ENCODE results near the gene PDE8B. TPM values are rescaled to one million over a fixed set of nuclear protein-coding genes. Genes with fewer than 3 reads are reported as not detected.

The PDE8B gene
- total RNA-seq, 1 experiment from 2014 or later = 1.8 TPM

DNA sequence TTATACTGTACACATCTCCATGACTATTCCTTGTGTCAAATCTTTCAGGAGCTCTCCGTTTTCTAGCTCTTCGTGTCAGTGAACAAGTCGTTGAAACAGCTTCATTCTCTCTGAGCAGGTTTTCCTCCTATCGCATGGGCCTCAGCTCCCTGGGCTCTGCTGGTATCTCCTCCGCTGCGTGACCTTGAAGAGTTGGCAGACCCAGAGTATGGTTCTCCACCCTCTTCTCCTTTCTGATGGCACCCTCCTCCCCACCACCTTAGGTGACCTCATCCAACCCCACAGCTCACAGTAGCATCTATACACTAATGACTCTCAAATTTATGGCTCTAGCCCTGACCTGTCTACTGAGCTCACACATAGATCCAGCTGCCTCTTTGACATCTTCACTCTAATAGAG lies 36.0 kb upstream of the PDE8B start:
- ChIA-PET POLR2A (ENCODE audit: unreplicated experiment) (no interaction called here), CTCF (no interaction called here)
- no peak overlapping the region for H3K27ac ChIP-seq
- BruUV-seq (replicated peaks) = no TSS peak
- no peaks in the 10 kb centered on the region for H3F3A ChIP-seq (ENCODE audit: insufficient read depth, low read depth)
- no peaks in the 10 kb centered on the region for H4K20me1 ChIP-seq (ENCODE audit: insufficient read depth)
- no peak overlapping the region for H2AFZ ChIP-seq
- DNase-seq = no peak
- H3K4me2 ChIP-seq = no peak overlapping the region
- intact Hi-C loops (cut with micrococcal nuclease; ENCODE audit: unreplicated experiment) = no loop called here
- peaks cover 4% of the 10 kb centered on the region; the same call in 1 of the 2 replicates for H3K27me3 ChIP-seq (ENCODE audit: insufficient read depth, low read depth)
- H3K9me2 ChIP-seq (ENCODE audit: insufficient read depth) = no peaks in the 10 kb centered on the region
- no peaks in the 10 kb centered on the region for H3K79me2 ChIP-seq (ENCODE audit: low read depth)
- no peak overlapping the region for H3K4me3 ChIP-seq
- TF ChIP-seq EZH2 (IDR thresholded peaks at IDR 0.05; ENCODE audit: low read depth) = no peak
- TF ChIP-seq, protein P1, sequence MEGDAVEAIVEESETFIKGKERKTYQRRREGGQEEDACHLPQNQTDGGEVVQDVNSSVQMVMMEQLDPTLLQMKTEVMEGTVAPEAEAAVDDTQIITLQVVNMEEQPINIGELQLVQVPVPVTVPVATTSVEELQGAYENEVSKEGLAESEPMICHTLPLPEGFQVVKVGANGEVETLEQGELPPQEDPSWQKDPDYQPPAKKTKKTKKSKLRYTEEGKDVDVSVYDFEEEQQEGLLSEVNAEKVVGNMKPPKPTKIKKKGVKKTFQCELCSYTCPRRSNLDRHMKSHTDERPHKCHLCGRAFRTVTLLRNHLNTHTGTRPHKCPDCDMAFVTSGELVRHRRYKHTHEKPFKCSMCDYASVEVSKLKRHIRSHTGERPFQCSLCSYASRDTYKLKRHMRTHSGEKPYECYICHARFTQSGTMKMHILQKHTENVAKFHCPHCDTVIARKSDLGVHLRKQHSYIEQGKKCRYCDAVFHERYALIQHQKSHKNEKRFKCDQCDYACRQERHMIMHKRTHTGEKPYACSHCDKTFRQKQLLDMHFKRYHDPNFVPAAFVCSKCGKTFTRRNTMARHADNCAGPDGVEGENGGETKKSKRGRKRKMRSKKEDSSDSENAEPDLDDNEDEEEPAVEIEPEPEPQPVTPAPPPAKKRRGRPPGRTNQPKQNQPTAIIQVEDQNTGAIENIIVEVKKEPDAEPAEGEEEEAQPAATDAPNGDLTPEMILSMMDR (conservative IDR thresholded peaks at IDR 0.05) = no peak
- no peaks in the 10 kb centered on the region for H3K36me3 ChIP-seq (ENCODE audit: low read depth)
- H3K4me1 ChIP-seq (replicated peaks; ENCODE audit: insufficient read depth) = no peaks in the 10 kb centered on the region
- H3K9me3 ChIP-seq (ENCODE audit: insufficient read depth, low read depth) = no peaks in the 10 kb centered on the region

- ChIA-PET CTCF (no interaction called here), POLR2A (ENCODE audit: unreplicated experiment) (no interaction called here)
- H3K9me3 ChIP-seq (ENCODE audit: insufficient read depth, low read depth) = no peaks in the 10 kb centered on the region
- H3F3A ChIP-seq (ENCODE audit: insufficient read depth, low read depth) = no peaks in the 10 kb centered on the region
- H3K27ac ChIP-seq = no peak overlapping the region
- H3K9me2 ChIP-seq (ENCODE audit: insufficient read depth) = no peaks in the 10 kb centered on the region
- no peaks in the 10 kb centered on the region for H4K20me1 ChIP-seq (ENCODE audit: insufficient read depth)
- BruUV-seq (replicated peaks) = no TSS peak
- no peak overlapping the region for H3K4me3 ChIP-seq
- no peak for DNase-seq
- peaks cover 10% of the 10 kb centered on the region; the same call in 1 of the 2 replicates for H3K27me3 ChIP-seq (ENCODE audit: insufficient read depth, low read depth)
- H2AFZ ChIP-seq = no peak overlapping the region
- no peak overlapping the region for H3K4me2 ChIP-seq
- H3K79me2 ChIP-seq (ENCODE audit: low read depth) = no peaks in the 10 kb centered on the region
- no peaks in the 10 kb centered on the region for H3K36me3 ChIP-seq (ENCODE audit: low read depth)
- no peaks in the 10 kb centered on the region for H3K4me1 ChIP-seq (replicated peaks; ENCODE audit: insufficient read depth)
- intact Hi-C loops (cut with micrococcal nuclease; ENCODE audit: unreplicated experiment) = no loop called here
- TF ChIP-seq EZH2 (IDR thresholded peaks at IDR 0.05; ENCODE audit: low read depth) = no peak
- TF ChIP-seq, protein P1 (conservative IDR thresholded peaks at IDR 0.05) = no peak
These were observed 35.2 kb upstream of the PDE8B start for GRCh38 chr5:77175231-77175630.

DNA sequence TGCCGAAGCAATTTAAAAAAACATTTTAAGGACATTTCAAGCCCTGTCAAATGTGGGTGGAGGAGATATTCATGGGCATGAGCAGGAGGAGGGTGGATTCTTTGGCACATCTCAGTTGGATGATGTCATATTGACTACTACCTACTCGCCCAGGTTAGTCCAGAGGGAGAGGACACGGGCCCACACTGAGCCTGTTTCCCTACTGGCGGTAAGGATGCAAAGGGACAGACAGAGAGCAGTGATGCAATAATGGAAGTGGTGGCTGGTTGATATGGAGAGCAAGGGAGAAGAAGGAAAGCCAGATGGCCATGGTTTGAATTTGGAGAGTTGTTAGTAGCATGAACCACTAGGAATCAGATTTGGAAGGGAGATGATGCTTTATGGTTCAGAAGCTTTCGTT lies 34.1 kb upstream of the PDE8B start:
- H3F3A ChIP-seq (ENCODE audit: insufficient read depth, low read depth) = no peaks in the 10 kb centered on the region
- no peak for TF ChIP-seq EZH2 (IDR thresholded peaks at IDR 0.05; ENCODE audit: low read depth)
- TF ChIP-seq, protein P1 (conservative IDR thresholded peaks at IDR 0.05) = no peak
- no peaks in the 10 kb centered on the region for H4K20me1 ChIP-seq (ENCODE audit: insufficient read depth)
- H3K4me2 ChIP-seq = no peak overlapping the region
- CTCF ChIA-PET = no interaction called here
- no peaks in the 10 kb centered on the region for H3K4me1 ChIP-seq (replicated peaks; ENCODE audit: insufficient read depth)
- peaks cover 19% of the 10 kb centered on the region; the same call in 1 of the 2 replicates for H3K27me3 ChIP-seq (ENCODE audit: insufficient read depth, low read depth)
- DNase-seq = no peak
- no peaks in the 10 kb centered on the region for H3K36me3 ChIP-seq (ENCODE audit: low read depth)
- no peaks in the 10 kb centered on the region for H3K79me2 ChIP-seq (ENCODE audit: low read depth)
- no peaks in the 10 kb centered on the region for H3K9me2 ChIP-seq (ENCODE audit: insufficient read depth)
- no peak overlapping the region for H3K27ac ChIP-seq
- no peak overlapping the region for H2AFZ ChIP-seq
- H3K4me3 ChIP-seq = no peak overlapping the region
- BruUV-seq (replicated peaks) = no TSS peak
- intact Hi-C loops (cut with micrococcal nuclease; ENCODE audit: unreplicated experiment) = no loop called here
- no peaks in the 10 kb centered on the region for H3K9me3 ChIP-seq (ENCODE audit: insufficient read depth, low read depth)
- POLR2A ChIA-PET (ENCODE audit: unreplicated experiment) = no interaction called here
